ENCODE data around the gene CSNK1G2.

The CSNK1G2 gene

DNA sequence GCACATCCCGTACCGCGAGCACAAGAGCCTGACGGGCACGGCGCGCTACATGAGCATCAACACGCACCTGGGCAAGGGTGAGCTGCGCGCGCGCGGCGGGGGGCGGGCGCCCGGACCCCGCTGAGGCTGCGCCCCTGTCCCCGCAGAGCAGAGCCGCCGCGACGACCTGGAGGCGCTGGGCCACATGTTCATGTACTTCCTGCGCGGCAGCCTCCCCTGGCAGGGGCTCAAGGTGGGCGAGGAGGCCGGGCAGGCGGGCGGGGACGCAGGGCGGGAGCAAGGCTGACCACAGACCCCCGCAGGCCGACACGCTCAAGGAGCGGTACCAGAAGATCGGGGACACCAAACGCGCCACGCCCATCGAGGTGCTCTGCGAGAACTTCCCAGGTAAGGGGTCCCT, 38.0 kb downstream of the CSNK1G2 start:
- TF ChIP-seq ZFX (IDR thresholded peaks at IDR 0.05) (no peak), CTCF (conservative IDR thresholded peaks at IDR 0.05) (no peak)
- H3K27ac ChIP-seq = peak overlapping the region; percentile 83

- H3K27ac ChIP-seq = no peak overlapping the region
- TF ChIP-seq ZFX (IDR thresholded peaks at IDR 0.05) = no peak
- no peak for TF ChIP-seq CTCF (conservative IDR thresholded peaks at IDR 0.05)
Measured at GRCh38 chr19:1979642-1980041, 38.7 kb downstream of the CSNK1G2 start.

GRCh38 chr19:1980091-1980808, 39.3 kb downstream of the CSNK1G2 start:
- no peak overlapping the region for H3K27ac ChIP-seq
- no peak for TF ChIP-seq CTCF (conservative IDR thresholded peaks at IDR 0.05)
- TF ChIP-seq ZFX (IDR thresholded peaks at IDR 0.05) = no peak

GRCh38 chr19:1980809-1981181, 39.8 kb downstream of the CSNK1G2 start:
- H3K27ac ChIP-seq = no peak overlapping the region
- TF ChIP-seq CTCF (conservative IDR thresholded peaks at IDR 0.05) = no peak
- TF ChIP-seq ZFX (IDR thresholded peaks at IDR 0.05) = no peak

DNA sequence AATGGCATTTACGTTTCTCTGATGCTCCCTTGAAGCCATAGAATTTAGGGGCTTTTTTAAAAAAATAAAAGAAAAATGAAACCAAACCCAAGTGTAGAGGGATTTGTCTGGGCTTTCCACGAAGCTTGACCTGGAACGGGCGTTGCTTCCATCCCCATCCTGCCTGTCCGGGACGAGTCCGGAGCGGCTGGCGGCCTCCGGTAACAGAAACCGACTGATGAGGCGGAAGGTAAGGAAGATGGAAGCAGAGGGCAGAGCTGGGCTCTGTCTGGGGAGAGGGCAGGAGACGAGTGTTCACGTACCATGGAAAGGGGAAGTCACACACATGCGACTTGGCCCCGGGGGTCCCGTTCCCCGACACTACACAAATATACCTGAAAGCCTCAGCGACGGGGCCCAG, 40.3 kb downstream of the CSNK1G2 start:
- no peak overlapping the region for H3K27ac ChIP-seq
- TF ChIP-seq ZFX (IDR thresholded peaks at IDR 0.05) (no peak), CTCF (conservative IDR thresholded peaks at IDR 0.05) (no peak)

- no peak overlapping the region for H3K27ac ChIP-seq
- TF ChIP-seq CTCF (conservative IDR thresholded peaks at IDR 0.05) = no peak
- no peak for TF ChIP-seq ZFX (IDR thresholded peaks at IDR 0.05)
Measured at GRCh38 chr19:1984357-1984756, 43.4 kb downstream of the CSNK1G2 start.

GRCh38 chr19:1985588-1986356, 44.8 kb downstream of the CSNK1G2 start:
- H3K27ac ChIP-seq = no peak overlapping the region
- TF ChIP-seq CTCF (conservative IDR thresholded peaks at IDR 0.05) (no peak), ZFX (IDR thresholded peaks at IDR 0.05) (no peak)
